GM19238 (cell line): ENCODE results near the gene UNC45B.
"Not testable (repeated sequence)": the region's sequence is repeated elsewhere in the genome, so short reads cannot be mapped to it uniquely, and the experiment has no call there.

Source experiments
- DNase-seq: peaks from one replicate; pipeline ENCODE4 v3.0.0; 2011; ENCODE audit warnings: low spot score; ENCODE audit not compliant: insufficient read length

UNC45B gene

DNA sequence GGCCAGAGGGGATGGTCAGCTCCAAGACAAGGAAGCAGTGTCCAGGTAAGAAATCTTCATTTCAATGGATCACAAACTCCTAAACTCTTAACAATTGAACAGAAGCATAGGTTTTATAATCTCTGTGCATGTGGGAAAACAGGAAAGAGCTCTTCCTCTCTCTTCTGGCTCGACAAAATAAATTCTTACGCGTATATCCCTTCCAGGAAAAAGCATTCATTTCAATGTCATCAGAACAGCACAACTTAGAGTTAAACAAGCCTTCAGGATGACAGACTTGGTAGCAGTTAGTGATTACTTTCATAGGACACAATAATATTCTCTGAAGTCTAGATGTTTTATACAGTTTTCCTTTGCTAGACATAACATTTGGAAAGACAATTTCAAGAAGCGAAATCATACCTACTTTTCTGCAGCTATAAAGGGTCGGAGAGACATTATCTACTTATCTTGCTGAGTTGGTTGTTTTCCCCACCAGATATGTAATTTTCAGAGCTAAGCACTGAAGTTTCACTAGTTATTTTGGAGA is 65.9 kb downstream of the UNC45B start:
- no peak for DNase-seq

DNA sequence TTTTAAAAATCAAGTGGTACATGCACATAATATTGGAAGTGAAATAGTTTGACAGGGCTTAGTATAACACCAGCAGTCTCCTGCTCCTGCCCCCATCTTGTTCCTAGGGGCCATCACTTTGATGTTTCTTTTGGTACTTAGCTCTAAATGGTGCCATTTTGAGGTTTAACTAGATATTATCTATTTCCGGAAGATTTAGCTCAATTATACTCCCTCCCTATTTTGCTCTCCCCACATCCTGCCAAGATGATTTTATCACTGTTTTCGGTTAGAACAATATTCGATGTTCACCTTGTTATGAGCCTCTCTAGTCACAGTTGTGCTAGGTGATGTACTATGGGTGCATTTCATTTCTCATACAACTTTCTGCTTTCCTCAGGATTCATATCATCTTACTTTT is 66.6 kb downstream of the UNC45B start:
- no peak for DNase-seq

DNA sequence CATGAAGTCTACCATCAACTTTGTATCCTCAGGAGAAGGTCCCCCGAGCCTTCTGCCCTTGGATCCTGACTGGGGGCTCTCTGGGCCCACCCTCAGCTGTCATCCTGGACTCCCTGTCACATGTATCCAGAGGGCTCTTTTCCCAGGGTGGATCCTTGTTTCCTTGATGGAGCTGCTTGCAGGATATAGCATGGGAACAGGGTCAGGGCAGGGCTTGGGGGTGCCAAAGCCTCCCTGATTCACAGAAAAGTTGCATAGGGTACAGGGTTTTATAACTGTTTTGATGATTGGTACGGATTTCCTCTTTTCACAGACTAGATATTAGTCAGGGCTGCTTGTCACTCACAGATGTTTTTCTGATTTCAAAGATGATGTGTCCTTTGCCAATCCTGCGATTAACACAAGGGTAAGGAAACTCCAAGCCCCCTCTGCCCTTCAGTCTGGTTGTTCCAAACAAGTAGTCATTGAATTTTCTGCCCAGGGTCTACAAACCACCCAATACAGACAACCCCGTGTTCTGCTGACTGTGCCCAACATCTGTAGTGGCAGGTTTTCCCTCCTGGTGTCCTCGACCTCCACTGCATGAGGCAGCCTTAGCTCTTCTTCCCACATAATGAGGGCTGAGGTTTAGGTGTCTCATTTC is 67.1 kb downstream of the UNC45B start:
- no peak for DNase-seq

DNA sequence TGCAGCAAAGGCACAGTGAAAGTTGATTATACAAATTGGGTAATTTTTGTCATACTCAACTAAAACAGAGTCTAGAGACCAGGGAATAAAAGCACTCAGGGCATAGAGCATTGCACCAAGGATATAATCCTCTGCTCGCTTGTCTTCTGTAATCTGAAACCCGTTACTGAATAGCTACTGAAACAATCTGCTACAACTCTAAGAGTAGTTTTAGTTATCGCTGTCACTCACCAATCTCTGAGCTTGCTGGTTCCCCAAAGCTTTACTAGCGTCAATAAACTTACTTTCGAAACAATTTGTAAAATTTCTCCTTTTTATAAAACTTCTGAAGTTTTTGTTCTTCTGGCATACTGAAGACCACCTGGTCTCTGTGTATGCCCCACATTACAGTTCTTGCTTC is 69.5 kb downstream of the UNC45B start:
- DNase-seq: no peak

DNA sequence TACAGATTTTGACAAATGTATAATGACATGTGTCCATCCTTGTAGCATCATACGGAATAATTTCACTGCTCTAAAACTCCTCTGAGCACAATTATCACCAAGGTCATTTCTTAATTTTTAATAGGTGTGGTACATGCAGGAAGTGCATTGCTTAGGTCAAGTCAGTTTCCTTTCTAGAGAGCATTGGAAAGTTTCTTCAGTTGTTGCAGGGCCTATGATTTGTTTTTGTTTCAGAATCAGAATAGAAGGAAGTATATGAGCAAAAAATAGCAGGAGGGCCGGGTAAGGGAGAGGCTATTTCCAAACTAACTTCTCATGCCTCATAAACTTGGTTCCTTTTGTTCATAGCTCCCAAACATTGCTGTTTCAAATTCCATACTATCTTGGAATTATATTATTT is 71.3 kb downstream of the UNC45B start:
- DNase-seq: no peak

DNA sequence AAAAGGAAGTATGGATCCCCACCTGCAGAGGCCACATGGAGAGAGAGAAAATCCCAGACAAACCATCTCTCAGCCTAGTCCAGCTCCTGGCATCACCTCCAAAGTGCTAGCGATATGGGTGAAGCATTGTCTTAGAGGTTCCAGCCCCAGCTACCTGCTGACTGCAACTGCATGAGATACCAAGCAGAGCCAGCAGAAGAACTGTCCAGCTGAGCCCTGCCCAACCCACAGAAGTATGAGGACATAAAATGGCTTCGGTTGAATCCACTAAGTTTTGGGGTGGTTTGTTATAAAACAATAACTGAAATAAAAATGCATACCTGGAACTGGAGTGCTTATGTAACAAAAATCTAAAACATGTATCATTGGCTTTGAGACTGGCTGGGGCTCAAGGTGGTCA is 74.8 kb downstream of the UNC45B start:
- no peak for DNase-seq

DNA sequence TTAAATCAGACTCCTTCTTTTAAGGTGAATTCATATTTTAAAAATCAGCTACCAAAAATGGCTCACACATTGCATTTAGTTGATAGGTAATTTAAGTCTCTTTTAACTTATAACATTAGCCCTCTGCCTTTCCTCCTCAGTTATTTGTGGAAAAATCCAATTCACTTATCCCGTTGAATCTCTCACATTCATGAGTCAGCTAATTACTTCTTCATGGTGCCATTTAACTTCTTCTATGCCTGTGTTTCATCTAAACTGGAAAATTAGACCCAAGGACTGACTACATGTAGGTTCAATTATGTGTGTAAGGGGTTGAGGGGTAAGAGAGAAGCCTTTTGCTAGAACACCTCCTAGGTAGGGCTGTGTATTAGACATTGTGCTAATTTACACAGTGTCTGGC is 76.8 kb downstream of the UNC45B start:
- DNase-seq: no peak

DNA sequence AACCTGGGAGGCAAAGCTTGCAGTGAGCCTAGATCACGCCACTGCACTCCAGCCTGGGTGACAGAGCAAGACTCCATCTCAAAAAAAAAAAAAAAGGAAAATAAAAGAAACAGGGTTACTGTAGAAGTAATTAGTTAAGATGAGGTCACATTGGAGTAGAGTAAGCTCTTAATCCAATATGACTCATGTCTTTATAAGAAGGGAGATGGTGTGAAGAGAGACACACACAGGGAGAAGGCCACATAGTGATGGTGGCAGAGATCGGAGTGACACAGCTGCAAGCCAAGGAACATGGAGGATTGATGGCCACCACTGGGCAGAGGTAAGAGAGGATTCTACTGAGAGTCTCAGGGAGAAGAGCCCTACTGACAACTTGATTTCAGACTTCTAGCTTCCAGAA is 79.9 kb downstream of the UNC45B start:
- DNase-seq: no peak

DNA sequence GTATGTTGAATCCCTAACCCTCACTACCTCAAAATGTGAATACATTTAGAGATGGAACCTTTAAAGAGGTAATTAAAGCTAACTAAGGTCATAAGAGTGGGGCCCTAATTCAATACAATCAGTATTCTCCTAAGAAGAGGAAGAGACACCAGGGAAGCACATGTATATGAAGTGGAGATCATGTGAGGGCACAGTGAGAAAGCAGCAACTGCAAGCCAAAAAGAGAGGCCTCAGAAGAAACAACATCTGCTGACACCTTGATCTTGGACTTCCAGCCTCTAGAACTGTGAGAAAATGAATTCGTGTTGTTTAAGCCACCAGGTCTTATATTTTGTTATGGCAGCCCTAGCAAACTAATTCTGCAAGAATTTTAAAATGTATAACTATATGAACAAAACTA is 82.0 kb downstream of the UNC45B start:
- DNase-seq: no peak

DNA sequence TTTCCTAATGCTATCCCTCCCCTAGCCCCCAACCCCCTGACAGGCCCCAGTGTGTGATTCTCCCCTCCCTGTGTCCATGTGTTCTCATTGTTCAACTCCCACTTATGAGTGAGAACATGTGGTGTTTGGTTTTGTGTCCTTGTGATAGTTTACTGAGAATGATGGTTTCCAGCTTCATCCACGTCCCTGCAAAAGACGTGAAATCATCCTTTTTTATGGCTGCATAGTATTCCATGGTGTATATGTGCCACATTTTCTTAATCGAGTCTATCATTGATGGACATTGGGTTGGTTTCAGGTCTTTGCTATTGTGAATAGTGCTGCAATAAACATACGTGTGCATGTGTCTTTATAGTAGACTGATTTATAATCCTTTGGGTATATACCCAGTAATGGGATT is 86.7 kb downstream of the UNC45B start:
- DNase-seq: not testable (repeated sequence)

DNA sequence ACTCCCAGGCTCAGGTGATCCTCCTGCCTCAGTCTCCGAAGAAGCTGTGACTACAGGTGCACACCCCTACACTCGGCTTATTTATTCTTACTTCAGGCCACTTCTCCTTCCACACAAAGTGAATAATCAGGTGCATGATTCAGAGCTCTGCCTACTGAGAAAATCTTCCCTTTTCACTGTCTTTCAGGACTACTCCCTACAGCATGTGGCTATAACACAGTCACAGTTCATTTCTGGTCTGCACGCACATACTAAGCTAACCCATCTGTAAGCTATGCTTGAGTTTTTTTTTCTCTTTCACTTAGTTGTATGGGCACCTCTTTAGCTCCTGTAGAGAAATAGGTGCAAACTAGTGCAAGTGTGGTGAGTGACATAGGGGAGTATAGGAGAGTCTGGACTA is 87.7 kb downstream of the UNC45B start:
- DNase-seq: no peak

DNA sequence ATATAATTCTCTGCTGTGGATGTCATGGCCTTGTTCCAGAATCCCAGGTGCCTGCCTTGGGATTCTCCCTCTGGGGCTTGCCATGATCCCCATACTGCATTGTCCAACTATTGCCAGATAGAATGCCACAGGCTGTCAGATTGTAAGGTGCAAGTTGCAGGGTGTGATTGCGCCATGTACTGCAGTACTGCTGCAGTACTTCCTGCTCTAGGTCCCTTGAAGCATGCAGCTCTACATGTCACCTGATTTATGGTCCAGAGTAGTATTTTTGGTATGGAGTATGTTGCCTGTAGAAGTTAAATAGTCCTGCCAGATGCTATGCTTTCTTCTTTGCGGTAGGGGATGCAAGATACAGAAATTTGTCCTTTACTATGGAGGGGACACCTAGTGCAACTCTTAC is 88.3 kb downstream of the UNC45B start:
- no peak for DNase-seq

DNA sequence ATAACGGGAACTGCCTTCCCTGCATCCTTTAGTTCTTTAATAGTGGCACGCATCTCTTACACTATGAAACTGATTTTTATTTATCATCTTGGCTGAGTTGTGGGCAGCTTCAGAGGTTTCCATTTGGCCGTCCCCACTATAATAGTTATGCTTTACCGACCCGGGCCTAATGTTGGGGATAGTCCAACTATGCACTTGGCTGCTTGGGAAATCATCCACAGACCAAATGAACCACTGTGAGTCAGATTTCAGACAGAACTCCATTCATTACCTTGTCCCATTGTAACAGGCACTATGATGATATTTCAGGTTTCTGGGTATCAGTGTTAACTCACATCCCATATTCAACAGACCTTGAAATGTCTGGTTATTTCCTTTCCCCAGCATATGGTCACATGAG is 89.2 kb downstream of the UNC45B start:
- DNase-seq: no peak

DNA sequence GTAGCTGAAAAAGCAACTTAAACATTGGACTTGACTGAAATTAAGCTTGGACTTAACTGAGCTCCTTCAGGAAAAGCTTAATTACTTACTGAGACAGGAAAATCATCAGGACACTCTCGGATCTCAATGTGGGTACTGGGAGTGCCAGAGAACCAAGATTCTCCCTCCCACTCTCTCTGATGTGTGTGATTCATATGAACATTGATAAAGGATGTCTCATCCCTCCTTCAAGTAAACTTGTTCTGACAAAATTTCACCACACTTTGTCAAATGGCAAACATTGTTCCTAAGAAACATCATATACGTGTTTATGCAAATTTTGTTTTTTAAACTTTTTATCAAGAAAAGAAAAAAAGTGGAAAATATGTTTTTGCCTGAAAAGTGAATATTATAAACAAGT is 91.2 kb downstream of the UNC45B start:
- DNase-seq: no peak
